Measurements from ENCODE around the gene CCT6B.
A peak's percentile ranks its signal among the peaks of the same experiment; 100 is the strongest.

The CCT6B gene

GRCh38 chr17:34920676-34921075 lies 40.6 kb downstream of the CCT6B start:
- no peaks in the 10 kb centered on the region for H3K4me1 Mint-ChIP-seq
- H3K27ac Mint-ChIP-seq: no peak overlapping the region
- peaks cover 2% of the 10 kb centered on the region for H3K36me3 Mint-ChIP-seq
- H3K27me3 Mint-ChIP-seq: no peaks in the 10 kb centered on the region
- H3K4me3 Mint-ChIP-seq: no peak overlapping the region
- H3K9me3 Mint-ChIP-seq: no peaks in the 10 kb centered on the region

- H3K36me3 Mint-ChIP-seq: peaks cover 2% of the 10 kb centered on the region
- no peak overlapping the region for H3K4me3 Mint-ChIP-seq
- no peaks in the 10 kb centered on the region for H3K9me3 Mint-ChIP-seq
- H3K4me1 Mint-ChIP-seq: no peaks in the 10 kb centered on the region
- H3K27me3 Mint-ChIP-seq: no peaks in the 10 kb centered on the region
- H3K27ac Mint-ChIP-seq: no peak overlapping the region
Measured at GRCh38 chr17:34917381-34917780, 43.9 kb downstream of the CCT6B start.

GRCh38 chr17:34916120-34916519 lies 45.1 kb downstream of the CCT6B start:
- Mint-ChIP-seq H3K4me1 (no peaks in the 10 kb centered on the region), H3K27me3 (no peaks in the 10 kb centered on the region), H3K27ac (no peak overlapping the region), H3K36me3 (peaks cover 2% of the 10 kb centered on the region), H3K4me3 (no peak overlapping the region), H3K9me3 (no peaks in the 10 kb centered on the region)

- Mint-ChIP-seq H3K27me3 (no peaks in the 10 kb centered on the region), H3K4me3 (no peak overlapping the region), H3K9me3 (no peaks in the 10 kb centered on the region), H3K36me3 (no peaks in the 10 kb centered on the region), H3K27ac (no peak overlapping the region), H3K4me1 (no peaks in the 10 kb centered on the region)
Measured at GRCh38 chr17:34913001-34913400, 48.3 kb downstream of the CCT6B start.

- no peak overlapping the region for H3K4me3 Mint-ChIP-seq
- no peaks in the 10 kb centered on the region for H3K4me1 Mint-ChIP-seq
- no peaks in the 10 kb centered on the region for H3K27me3 Mint-ChIP-seq
- no peaks in the 10 kb centered on the region for H3K9me3 Mint-ChIP-seq
- H3K27ac Mint-ChIP-seq: no peak overlapping the region
- no peaks in the 10 kb centered on the region for H3K36me3 Mint-ChIP-seq
Measured at GRCh38 chr17:34909040-34909439, 52.2 kb downstream of the CCT6B start.

GRCh38 chr17:34902831-34903547 lies 58.3 kb downstream of the CCT6B start:
- no peaks in the 10 kb centered on the region for H3K4me1 Mint-ChIP-seq
- no peaks in the 10 kb centered on the region for H3K9me3 Mint-ChIP-seq
- peaks cover 7% of the 10 kb centered on the region for H3K27me3 Mint-ChIP-seq
- H3K4me3 Mint-ChIP-seq: no peak overlapping the region
- H3K36me3 Mint-ChIP-seq: no peaks in the 10 kb centered on the region
- H3K27ac Mint-ChIP-seq: no peak overlapping the region

- Mint-ChIP-seq H3K36me3 (no peaks in the 10 kb centered on the region), H3K27ac (peak overlapping the region; percentile 76), H3K4me1 (no peaks in the 10 kb centered on the region), H3K9me3 (no peaks in the 10 kb centered on the region), H3K27me3 (peaks cover 15% of the 10 kb centered on the region), H3K4me3 (no peak overlapping the region)
Measured at GRCh38 chr17:34899643-34900291, 61.5 kb downstream of the CCT6B start.

- no peak overlapping the region for H3K27ac Mint-ChIP-seq
- no peaks in the 10 kb centered on the region for H3K36me3 Mint-ChIP-seq
- H3K27me3 Mint-ChIP-seq: peaks cover 17% of the 10 kb centered on the region
- H3K9me3 Mint-ChIP-seq: no peaks in the 10 kb centered on the region
- no peak overlapping the region for H3K4me3 Mint-ChIP-seq
- no peaks in the 10 kb centered on the region for H3K4me1 Mint-ChIP-seq
Measured at GRCh38 chr17:34895383-34895782, 65.9 kb downstream of the CCT6B start.

- H3K27ac Mint-ChIP-seq: no peak overlapping the region
- no peaks in the 10 kb centered on the region for H3K36me3 Mint-ChIP-seq
- H3K9me3 Mint-ChIP-seq: no peaks in the 10 kb centered on the region
- H3K27me3 Mint-ChIP-seq: peaks cover 17% of the 10 kb centered on the region
- no peak overlapping the region for H3K4me3 Mint-ChIP-seq
- no peaks in the 10 kb centered on the region for H3K4me1 Mint-ChIP-seq
Measured at GRCh38 chr17:34894964-34895363, 66.3 kb downstream of the CCT6B start.

- H3K27ac Mint-ChIP-seq: no peak overlapping the region
- no peaks in the 10 kb centered on the region for H3K4me1 Mint-ChIP-seq
- peaks cover 10% of the 10 kb centered on the region for H3K27me3 Mint-ChIP-seq
- H3K4me3 Mint-ChIP-seq: no peak overlapping the region
- no peaks in the 10 kb centered on the region for H3K36me3 Mint-ChIP-seq
- no peaks in the 10 kb centered on the region for H3K9me3 Mint-ChIP-seq
Measured at GRCh38 chr17:34892461-34893249, 68.6 kb downstream of the CCT6B start.

- Mint-ChIP-seq H3K4me1 (peaks cover 8% of the 10 kb centered on the region), H3K9me3 (no peaks in the 10 kb centered on the region), H3K4me3 (no peak overlapping the region), H3K36me3 (no peaks in the 10 kb centered on the region), H3K27ac (no peak overlapping the region), H3K27me3 (no peaks in the 10 kb centered on the region)
Measured at GRCh38 chr17:34886831-34887230, 74.4 kb downstream of the CCT6B start.

GRCh38 chr17:34885076-34885475 lies 76.2 kb downstream of the CCT6B start:
- Mint-ChIP-seq H3K27ac (no peak overlapping the region), H3K27me3 (no peaks in the 10 kb centered on the region), H3K36me3 (no peaks in the 10 kb centered on the region), H3K4me1 (peaks cover 8% of the 10 kb centered on the region), H3K9me3 (no peaks in the 10 kb centered on the region), H3K4me3 (no peak overlapping the region)

- H3K4me3 Mint-ChIP-seq: no peak overlapping the region
- no peaks in the 10 kb centered on the region for H3K9me3 Mint-ChIP-seq
- H3K27me3 Mint-ChIP-seq: no peaks in the 10 kb centered on the region
- H3K36me3 Mint-ChIP-seq: no peaks in the 10 kb centered on the region
- no peak overlapping the region for H3K27ac Mint-ChIP-seq
- H3K4me1 Mint-ChIP-seq: peaks cover 8% of the 10 kb centered on the region
Measured at GRCh38 chr17:34884597-34884996, 76.7 kb downstream of the CCT6B start.

GRCh38 chr17:34883106-34884000 lies 77.9 kb downstream of the CCT6B start:
- no peaks in the 10 kb centered on the region for H3K27me3 Mint-ChIP-seq
- H3K36me3 Mint-ChIP-seq: no peaks in the 10 kb centered on the region
- H3K4me3 Mint-ChIP-seq: no peak overlapping the region
- H3K9me3 Mint-ChIP-seq: no peaks in the 10 kb centered on the region
- H3K27ac Mint-ChIP-seq: no peak overlapping the region
- peaks cover 8% of the 10 kb centered on the region for H3K4me1 Mint-ChIP-seq

GRCh38 chr17:34879146-34879545 lies 82.1 kb downstream of the CCT6B start:
- H3K27ac Mint-ChIP-seq: no peak overlapping the region
- H3K4me1 Mint-ChIP-seq: no peaks in the 10 kb centered on the region

More at GRCh38 chr17:34879146-34879545, 82.1 kb downstream of the CCT6B start:
- H3K36me3 Mint-ChIP-seq: no peaks in the 10 kb centered on the region
- H3K4me3 Mint-ChIP-seq: no peak overlapping the region
- no peaks in the 10 kb centered on the region for H3K27me3 Mint-ChIP-seq
- H3K9me3 Mint-ChIP-seq: no peaks in the 10 kb centered on the region
